GM19395 (cell line): ENCODE data around the gene VLDLR.

ENCODE experiments used
- ATAC-seq: cut with Tn5 transposase; IDR thresholded peaks from one replicate; pipeline ENCODE4 v1.9.1; 2021; ENCODE audit warnings: mild to moderate bottlenecking, moderate library complexity; ENCODE audit not compliant: unreplicated experiment

VLDLR gene

GRCh38 chr9:2621722-2622460, at the start of gene VLDLR:
VLDLR (plus strand) TSS chr9:2621787; CDS start chr9:2622190, 403 bp downstream.
- ATAC-seq, result peak; percentile 48

DNA sequence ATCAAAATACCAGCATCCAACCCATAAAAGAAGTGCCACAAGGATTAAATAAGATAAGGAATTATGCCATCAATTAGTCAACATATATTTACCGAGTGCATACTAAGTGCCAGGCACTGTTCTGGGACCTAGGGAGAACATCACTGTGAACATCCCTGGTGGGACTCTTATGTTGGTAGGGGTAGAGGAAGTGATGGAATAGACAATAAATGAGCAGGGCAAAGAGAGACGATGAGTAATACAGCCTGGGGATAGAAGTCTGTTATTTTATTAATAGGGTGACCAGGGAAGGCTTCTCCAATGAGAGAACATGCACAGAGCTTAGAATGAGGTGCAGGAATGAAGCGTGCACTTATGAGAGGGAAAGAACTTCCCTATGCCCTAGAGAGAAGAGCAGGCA, 47.4 kb upstream of the VLDLR start:
- no peak for ATAC-seq

- no peak for ATAC-seq
These were observed 45.0 kb upstream of the VLDLR start for GRCh38 chr9:2576631-2577030.

DNA sequence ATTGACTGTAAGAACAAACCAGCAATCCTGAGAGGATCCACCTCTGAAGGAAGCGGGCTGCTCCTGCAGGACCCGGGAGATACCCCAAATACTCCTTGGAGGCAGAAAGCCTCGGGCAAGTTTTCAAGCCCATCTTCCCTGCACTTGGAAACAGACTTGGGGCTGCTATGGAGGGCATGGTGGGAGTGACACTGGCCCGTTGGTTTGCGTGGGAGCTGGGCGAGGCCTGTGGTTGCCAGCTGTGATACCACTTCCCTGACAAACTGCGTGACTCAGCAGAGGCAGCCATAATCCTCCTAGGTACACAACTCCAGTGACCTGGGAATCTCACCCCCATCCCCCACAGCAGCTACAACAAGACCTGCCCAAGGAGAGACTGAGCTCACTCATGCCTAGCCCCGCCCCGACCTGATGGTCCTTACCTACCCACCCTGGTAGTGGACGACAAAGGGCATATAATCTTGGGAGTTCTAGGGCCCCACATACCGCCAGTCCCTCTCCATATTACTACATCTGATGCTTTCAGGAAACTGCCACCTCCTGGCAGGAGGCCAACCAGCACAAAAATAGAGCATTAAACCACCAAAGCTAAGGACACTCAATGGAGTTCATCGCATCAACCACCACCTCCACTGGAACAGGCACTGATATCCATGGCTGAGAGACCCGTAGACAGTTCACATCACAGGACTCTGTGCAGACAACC, 38.1 kb upstream of the VLDLR start:
- ATAC-seq, result no peak

- ATAC-seq, result no peak
These were observed 29.6 kb upstream of the VLDLR start for GRCh38 chr9:2591967-2592366.

DNA sequence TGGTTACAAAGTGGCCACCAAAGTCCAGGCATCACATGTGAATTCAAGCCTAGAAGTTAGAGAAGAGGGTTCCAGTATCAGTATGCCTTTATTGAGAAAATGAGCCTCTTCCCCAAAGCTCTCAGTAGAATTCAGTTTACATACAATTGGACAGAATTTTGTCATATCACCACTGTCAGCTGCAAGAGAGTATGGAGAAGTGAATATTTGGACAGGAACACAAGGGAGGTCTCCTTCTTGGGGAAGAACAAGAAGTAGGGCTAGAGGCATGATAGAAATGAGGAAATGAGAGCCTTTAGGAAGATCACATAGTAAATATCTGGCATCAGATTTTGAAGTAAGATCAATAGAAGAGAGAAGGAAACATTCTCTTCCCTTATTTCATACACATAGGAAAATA, 27.8 kb upstream of the VLDLR start:
- no peak for ATAC-seq

DNA sequence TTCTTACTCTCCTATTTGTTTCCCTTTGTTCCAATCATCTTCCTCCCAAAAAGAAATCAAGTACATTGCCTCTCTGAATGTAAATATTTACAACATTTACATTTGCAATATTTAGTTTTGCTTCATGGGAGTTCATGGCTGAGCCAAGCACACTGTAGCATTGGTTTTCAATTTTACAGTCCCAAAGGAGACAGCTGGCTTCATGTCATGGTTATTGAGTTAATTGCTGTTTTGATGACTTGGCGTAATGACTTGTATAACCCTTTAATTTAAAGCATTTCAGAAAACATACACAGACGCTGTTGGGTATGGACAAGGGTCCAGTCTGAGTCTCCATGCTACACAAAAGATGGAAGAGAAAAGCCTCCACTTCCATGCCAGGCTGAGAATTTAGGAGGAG, 25.6 kb upstream of the VLDLR start:
- no peak for ATAC-seq

- no peak for ATAC-seq
These were observed 24.1 kb upstream of the VLDLR start for GRCh38 chr9:2597483-2597882.

DNA sequence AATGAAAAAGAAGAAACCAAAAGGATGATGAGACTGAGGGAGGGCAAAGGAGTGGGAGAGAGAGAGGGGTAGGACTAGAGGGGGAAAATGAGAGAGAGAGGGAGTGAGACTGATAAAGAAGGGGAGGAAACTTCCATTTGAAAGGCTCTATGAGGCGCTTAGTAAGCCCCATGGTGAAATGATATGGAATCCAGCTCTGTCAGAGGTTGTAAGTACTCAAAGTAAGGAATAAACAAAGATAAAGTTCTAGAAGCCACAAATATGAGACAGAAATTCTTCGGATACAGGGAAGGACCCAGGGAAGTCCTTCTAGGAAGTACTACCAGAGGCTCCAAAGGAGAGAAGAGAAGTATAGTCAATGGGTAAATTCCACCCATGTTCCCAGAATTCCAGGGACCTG, 21.7 kb upstream of the VLDLR start:
- ATAC-seq, result no peak

DNA sequence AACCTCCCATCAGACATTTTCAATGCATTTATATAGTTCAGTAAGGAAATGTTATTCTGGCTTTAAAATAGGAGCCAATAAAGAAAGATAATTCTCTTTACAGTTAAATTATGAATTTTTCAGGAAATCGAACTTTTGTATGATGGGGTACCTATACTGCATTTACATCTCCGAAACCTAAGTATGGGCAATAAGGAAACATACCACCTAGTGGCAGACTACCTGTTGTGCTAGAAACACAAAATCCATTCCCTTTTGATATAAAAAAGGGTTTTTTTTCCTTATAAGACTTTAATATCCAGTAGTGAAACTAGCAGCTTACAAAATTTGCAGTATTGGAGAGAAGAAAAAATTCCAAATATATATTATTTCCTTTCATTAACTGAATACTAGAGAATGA, 21.3 kb upstream of the VLDLR start:
- ATAC-seq, result no peak

GRCh38 chr9:2601785-2602378, 19.7 kb upstream of the VLDLR start:
- ATAC-seq, result no peak

DNA sequence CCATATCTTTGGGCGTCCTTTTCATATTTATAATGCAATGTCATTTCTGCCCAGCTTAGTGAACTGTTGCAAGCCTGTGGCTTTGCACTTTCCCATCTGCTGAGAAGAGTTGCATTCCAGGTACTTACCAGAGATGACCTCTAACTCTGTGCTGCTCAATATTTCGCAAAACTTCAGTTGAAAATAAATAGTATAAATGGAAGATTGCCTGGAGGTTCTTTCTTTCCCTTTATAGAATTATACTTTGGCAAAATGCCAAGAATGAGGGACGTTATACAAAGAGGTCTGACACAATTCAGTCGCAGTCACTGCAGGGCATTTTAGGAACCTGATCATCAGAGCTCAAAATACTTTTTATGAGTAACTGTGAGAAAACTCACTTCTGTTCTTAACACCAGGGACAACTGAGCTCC, 18.9 kb upstream of the VLDLR start:
- ATAC-seq, result no peak

DNA sequence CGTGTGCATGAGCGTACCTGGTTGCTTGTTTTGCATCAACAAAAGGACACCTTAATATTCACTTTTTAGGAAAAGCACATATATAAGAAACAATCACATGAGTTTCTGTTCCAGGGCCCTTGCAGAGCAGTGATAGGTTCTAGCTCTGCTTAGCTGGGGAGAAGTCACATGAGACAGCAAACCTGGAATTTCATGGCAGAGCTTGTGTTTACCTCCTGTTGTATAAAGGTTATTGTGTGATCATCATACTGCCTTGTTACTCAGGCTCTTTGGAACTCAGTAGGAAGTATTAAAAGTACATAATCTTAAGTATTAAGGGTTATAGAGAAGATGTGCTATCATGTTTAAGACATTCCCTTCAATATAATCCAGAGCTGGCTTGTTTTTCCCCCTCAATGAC, 18.0 kb upstream of the VLDLR start:
- no peak for ATAC-seq

GRCh38 chr9:2605246-2605645, 16.3 kb upstream of the VLDLR start:
- ATAC-seq, result no peak

DNA sequence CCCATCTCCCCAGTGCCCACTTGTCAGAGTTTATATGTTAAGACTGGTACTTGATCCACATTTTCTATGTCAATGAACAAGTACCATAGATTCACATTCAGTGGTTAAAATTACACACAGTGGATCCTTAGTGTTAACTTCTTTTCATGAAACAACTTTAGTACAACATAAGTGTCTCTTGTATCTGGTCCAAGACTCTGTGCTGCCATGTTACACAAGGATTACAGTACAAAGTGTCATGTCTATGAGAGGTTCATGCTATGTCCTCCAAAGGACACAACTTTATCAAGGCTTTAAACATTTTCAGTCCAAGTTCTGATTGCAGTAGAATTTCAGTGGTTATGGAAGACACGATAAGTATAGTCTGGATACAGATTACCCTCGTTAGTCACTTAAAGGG, 13.3 kb upstream of the VLDLR start:
- ATAC-seq, result no peak

- ATAC-seq, result no peak
These were observed 10.6 kb upstream of the VLDLR start for GRCh38 chr9:2610985-2611384.

GRCh38 chr9:2611961-2612360, 9.6 kb upstream of the VLDLR start:
- no peak for ATAC-seq

GRCh38 chr9:2613730-2614271, 7.8 kb upstream of the VLDLR start:
- no peak for ATAC-seq

DNA sequence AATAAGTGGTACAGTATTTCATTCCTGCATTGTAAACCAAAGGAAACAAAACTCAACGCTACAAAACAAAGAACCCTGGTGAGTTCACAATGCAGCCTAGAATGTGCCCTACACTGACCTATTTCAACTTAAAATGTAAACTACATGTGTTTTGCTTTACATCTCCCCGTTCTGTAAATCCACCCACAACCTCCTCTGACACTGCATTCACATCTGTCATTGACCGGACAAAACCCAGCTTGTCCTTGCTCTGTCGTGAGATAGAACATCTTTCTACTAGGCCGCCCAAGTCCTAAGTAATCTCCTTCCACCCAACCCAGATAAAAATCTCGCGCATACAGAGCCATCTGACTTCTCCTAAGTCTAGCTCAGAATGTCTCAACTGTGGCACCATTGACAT, 6.1 kb upstream of the VLDLR start:
- ATAC-seq, result no peak

DNA sequence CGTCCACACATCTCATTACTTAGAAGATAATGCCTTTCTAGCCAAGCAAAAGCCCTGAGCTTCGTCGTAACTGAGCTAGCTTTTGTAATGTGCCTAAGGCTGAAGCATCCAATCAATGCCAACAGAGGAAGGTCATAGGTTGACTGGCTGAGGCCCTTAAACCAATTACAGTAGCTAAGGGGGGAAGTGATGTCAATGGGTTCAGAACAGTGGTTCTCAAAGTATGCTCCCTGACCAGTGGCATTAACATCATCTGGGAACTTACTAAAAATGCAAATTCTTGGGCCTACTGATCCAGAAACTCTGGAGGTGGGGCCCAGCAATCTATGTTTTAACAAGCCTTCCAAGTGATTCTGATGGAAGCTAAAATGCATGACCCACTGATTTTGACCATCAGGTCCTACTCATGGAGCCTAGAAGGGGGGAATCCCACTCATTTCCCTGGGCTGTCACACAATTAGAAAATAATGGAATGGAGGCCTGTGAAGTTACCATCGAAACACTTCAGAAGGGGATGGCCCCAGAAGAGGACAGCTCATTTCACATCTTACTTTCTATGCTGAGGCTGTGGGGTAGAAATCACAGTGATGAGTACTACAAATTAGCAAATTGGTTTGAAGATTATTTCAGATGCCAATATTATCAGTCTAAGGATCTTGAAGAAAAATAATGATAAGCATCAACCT, 4.8 kb upstream of the VLDLR start:
- no peak for ATAC-seq

- no peak for ATAC-seq
These were observed 3.3 kb upstream of the VLDLR start for GRCh38 chr9:2618289-2618688.
